ENCODE measurements around the gene ACTN4.

ACTN4 gene

DNA sequence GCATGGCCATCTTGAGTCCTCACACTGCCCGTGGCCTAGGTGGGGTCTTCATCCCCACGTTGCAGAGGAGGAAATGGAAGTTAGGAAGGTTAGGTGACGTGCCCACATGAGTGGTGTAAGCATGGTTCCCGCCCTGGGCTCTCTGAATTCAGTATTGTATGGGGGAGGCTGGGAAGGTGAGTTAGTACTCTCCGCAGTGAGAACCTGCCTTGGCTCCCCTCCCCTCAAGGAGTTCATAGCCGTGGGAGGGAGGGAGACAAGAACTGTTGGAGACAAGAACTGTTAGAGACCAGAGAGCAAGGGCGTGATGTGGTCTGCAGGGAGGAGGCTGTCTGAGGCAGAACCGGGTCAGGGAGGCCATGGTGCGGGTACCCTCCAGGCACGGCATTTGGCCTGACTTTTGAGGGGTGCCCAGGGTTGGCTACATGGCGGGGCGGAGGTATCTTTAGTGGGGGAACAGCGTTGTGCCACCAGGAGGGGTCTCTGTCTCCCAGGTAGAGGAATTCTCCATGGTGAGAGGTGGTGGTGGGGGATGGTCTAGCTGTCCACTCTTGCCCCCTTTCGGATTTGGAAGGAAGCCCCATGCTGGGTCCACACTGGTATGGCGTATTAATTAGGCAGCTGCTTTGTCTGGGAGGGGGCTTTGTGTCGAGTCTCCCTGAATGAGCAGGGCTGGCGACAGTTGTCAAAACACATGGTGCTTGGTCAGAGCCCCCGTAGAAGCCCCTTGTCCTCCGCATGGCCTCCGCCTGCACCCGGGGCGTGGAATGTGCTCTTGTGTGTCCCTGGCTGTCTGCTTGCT is 51.0 kb downstream of the ACTN4 start:
- DNase-seq, result no peak

GRCh38 chr19:38699027-38699346 is 51.5 kb downstream of the ACTN4 start:
- DNase-seq, result no peak

GRCh38 chr19:38699647-38700349 is 52.3 kb downstream of the ACTN4 start:
- DNase-seq, result no peak

- DNase-seq, result no peak
These were observed 53.0 kb downstream of the ACTN4 start for GRCh38 chr19:38700350-38700901.

- no peak for DNase-seq
These were observed 53.5 kb downstream of the ACTN4 start for GRCh38 chr19:38700902-38701454.

- DNase-seq, result no peak
These were observed 54.1 kb downstream of the ACTN4 start for GRCh38 chr19:38701455-38702063.

- no peak for DNase-seq
These were observed 54.8 kb downstream of the ACTN4 start for GRCh38 chr19:38702278-38702677.

DNA sequence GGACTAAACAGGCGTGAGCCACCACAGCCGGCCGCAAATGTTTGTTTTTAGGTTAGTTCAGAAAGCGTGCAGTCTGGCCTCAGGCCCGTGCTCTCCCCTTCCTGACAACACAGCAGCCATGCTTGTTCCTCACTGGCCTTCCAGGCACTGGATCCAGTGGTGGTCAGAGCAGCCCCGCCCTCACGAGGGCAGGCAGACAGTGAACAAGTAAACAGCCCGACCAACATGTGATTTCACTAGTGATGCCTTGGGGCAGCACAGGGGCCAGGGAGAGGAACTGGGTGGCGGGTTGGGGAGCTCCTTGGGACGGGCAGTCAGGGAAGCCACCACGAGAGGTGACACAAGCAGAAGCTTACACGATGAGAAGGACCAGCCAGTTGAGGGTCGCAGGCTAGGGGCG is 56.1 kb downstream of the ACTN4 start:
- DNase-seq, result no peak

GRCh38 chr19:38704488-38705026 is 57.1 kb downstream of the ACTN4 start:
- no peak for DNase-seq

- DNase-seq, result no peak
These were observed 58.0 kb downstream of the ACTN4 start for GRCh38 chr19:38705197-38706019.

DNA sequence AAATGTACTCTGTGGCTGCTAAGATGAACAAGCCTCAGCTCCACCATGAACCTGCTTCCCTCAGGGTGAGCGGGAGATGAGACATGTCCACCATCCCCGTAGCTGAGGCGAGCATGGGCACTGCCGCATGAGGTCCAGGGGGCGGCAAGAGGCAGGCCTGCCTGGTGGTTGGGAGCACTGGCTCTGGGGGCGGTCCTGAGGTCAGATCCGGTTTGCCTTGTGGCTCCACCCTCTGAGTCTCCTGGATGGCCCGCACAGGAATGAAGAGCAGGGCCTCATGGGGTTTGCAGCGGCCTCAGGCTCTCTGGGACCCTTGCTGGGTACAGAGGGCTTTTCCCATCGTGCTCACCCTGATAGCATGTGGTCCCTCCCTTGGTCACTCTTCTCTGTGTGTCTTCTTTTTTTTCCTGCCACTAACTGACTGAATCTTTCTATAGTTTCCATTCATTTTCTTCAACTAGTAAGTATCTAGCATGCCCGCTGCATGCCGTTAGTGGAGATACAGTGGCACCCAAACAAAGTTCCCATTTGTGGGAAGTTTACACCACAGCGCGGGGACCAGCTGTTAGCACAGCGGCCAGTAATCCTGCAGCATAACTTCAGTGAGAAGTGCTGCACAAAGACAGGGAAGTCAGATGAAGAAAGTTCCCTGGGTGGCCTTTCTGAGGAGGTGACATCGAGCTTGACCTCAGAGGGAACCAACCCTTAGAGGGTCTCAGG is 59.5 kb downstream of the ACTN4 start:
- no peak for DNase-seq

GRCh38 chr19:38707512-38708114 is 60.2 kb downstream of the ACTN4 start:
- no peak for DNase-seq

- no peak for DNase-seq
These were observed 61.1 kb downstream of the ACTN4 start for GRCh38 chr19:38708413-38709024.

DNA sequence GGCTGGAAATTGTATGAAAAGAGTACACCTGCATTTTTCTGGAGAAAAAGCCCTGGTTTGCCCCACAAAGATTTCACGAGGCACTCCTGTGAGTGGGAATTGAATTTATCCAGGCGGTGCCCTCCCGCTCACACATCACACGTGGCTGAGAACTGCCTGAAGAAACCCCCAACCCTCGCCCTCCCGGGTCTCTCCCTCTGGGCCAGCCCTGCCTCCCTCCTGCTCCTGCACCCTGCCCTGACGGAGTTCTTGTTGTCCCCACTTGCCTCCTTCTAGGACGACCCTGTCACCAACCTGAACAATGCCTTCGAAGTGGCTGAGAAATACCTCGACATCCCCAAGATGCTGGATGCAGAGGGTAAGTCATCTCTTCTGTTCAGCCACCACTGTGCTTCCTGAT is 61.7 kb downstream of the ACTN4 start:
- DNase-seq, result no peak

- DNase-seq, result no peak
These were observed 62.4 kb downstream of the ACTN4 start for GRCh38 chr19:38709671-38710415.

DNA sequence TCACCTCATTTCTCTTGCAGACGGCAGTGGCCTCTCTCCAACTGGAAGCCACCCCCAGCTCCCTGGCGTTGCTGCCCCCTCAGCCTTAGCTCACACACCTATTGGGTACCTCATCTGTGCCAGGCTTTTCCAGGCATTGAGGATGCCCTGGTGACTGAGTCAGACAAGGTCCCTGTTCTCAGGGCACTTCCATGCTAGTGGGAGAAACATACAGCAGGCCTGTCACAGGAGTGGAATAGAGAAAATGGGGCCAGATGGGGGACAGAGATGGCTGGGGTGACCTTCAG is 62.9 kb downstream of the ACTN4 start:
- no peak for DNase-seq

DNA sequence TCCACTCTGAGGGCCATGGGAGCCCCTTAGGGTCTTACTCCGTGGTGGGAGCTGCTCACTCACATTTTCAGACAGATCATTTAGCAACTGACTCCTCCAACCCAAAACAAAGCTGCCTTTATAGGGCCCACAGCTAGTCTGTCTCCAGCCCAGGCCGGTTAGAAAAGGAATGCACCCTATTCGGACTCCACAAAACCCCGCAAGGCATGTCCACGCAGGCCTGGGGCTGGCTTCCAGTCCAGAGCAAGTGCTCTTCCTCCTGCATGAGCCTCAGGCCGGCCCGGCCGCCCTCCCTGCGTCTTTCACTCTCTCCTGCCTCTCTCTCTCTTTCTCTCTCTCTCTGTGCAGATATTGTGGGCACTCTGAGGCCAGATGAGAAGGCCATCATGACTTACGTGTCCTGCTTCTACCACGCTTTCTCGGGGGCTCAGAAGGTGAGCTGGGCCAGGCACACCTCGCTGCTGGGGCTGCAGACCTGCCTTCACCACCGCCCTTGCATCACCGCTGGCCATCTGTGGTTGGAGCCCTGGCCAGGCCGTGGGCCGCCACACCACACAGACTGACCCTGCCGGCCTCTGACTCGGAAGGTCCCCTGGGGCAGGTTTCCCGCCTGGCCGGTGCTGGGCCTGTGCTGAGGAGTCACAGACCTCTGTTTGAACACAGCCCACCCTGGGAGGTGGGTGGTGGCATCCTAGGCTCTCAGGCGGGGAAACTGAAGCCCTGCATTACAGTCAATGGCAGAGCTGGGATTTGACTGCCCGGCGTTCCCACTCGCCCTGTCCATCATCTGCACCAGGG is 63.7 kb downstream of the ACTN4 start:
- DNase-seq, result no peak

DNA sequence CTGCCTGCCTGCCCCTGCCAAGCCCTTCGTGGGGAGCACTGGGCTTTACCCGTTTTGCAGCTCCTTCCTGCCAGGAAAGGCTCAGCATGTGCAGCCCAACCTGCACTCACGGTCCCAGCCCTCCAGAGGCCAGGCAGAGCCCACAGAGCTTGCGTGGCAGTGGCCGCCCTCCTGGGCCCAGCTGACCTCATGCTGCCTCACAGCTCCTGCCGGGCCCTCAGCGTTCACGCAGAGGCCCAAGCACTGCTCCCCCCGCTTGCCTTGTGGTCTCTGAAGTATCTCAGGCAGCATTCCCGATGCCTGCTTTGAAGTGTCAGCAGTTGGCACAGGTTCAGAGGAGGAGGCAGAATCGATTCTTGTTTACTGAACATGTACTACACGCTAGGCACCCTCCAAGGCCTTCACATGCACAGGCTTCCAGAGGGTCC is 64.3 kb downstream of the ACTN4 start:
- DNase-seq, result no peak

- DNase-seq, result no peak
These were observed 64.8 kb downstream of the ACTN4 start for GRCh38 chr19:38712161-38712748.

Measured in NCI-H146 (cell line).